Measurements from ENCODE around the gene IL17RB. TPM values are rescaled to one million over a fixed set of nuclear protein-coding genes. Genes with fewer than 3 reads are reported as not detected.

IL17RB gene
- polyA plus RNA-seq, 1 experiment = not detected

DNA sequence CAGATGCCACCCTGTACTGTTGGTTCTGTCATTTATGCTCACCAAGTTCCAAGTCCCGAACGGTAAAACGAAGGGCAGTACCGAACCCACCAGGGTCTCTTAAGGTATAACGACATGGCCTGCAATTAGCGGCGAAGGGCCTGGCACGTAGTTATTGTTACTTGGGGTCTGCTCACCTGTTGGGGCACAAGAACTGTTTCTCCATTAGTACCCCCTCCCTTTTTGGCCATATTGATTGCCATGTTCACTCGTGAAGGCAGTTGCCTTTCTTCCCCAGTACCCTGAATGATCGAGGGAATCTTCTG, 435 bp downstream of the IL17RB start:
- no peak for TF ChIP-seq CTCF (IDR thresholded peaks at IDR 0.05; ENCODE audit: low read depth, low read length)
- Histone ChIP-seq H3K27me3 (ENCODE audit: control insufficient read depth, insufficient read depth, low read length) (peaks cover 53% of the 10 kb centered on the region), H3K27ac (ENCODE audit: low read depth, low read length) (no peak overlapping the region), H3K4me3 (ENCODE audit: low read depth, low read length) (no peak overlapping the region), H3K9me3 (ENCODE audit: control insufficient read depth, insufficient read depth, low read length) (peaks cover 3% of the 10 kb centered on the region; the same call in 1 of the 2 replicates)
- POLR2A ChIA-PET = no interaction called here
- CTCF ChIA-PET = no interaction called here
- DNase-seq (ENCODE audit: low read depth, low spot score) = no peak

- Histone ChIP-seq H3K4me3 (ENCODE audit: low read depth, low read length) (no peak overlapping the region), H3K27me3 (ENCODE audit: control insufficient read depth, insufficient read depth, low read length) (peaks cover 37% of the 10 kb centered on the region), H3K9me3 (ENCODE audit: control insufficient read depth, insufficient read depth, low read length) (peaks cover 3% of the 10 kb centered on the region; the same call in 1 of the 2 replicates), H3K27ac (ENCODE audit: low read depth, low read length) (no peak overlapping the region)
- no peak for TF ChIP-seq CTCF (IDR thresholded peaks at IDR 0.05; ENCODE audit: low read depth, low read length)
- no peak for DNase-seq (ENCODE audit: low read depth, low spot score)
- POLR2A ChIA-PET = no interaction called here
- CTCF ChIA-PET = no interaction called here
These were observed 3.5 kb downstream of the IL17RB start for GRCh38 chr3:53849916-53850315.

DNA sequence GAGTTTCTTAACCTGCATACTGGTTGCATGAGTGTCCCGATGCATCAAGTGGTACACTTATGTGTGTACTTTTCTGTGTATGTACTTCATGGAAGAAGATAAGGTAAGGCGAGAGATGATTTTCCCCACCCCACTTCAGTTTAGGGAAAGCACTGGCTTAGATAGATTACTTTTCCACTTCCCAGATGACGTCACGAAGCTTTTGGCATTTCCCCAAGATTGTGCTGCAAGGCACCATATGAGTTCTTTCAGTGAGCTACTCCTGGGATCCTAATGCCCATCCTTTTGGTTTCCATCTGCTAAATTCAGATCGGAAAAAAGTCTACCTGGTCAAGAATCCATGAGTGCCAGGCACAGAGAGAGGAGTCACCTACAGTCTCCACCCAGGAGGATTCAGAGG, 4.5 kb downstream of the IL17RB start:
- peaks cover 28% of the 10 kb centered on the region for H3K27me3 ChIP-seq (ENCODE audit: control insufficient read depth, insufficient read depth, low read length)
- no peak for TF ChIP-seq CTCF (IDR thresholded peaks at IDR 0.05; ENCODE audit: low read depth, low read length)
- DNase-seq (ENCODE audit: low read depth, low spot score) = peak; percentile 24
- ChIA-PET POLR2A (no interaction called here), CTCF (no interaction called here)
- no peak overlapping the region for H3K27ac ChIP-seq (ENCODE audit: low read depth, low read length)
- peaks cover 3% of the 10 kb centered on the region; the same call in 1 of the 2 replicates for H3K9me3 ChIP-seq (ENCODE audit: control insufficient read depth, insufficient read depth, low read length)
- no peak overlapping the region for H3K4me3 ChIP-seq (ENCODE audit: low read depth, low read length)

DNA sequence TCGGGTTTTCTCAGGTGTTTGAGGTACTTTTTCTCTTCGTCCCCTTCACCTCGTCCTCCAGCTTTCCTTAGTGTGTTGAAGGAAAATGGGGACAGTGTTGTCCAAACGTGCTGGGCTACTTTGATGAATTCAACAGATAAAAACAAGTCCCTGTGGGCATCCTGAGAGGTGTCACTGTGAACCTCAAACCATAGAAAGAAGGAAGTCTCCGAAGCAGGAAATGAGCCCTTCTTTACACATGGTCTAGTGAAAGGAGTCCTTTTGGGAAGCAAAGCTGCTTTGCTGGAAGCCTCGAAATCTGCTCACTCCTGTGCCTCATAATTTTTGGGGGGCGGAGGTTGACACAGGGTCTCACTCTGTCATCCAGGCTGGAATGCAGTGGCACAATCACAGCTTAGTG, 10.6 kb downstream of the IL17RB start:
- DNase-seq (ENCODE audit: low read depth, low spot score) = no peak
- Histone ChIP-seq H3K4me3 (ENCODE audit: low read depth, low read length) (no peak overlapping the region), H3K9me3 (ENCODE audit: control insufficient read depth, insufficient read depth, low read length) (no peaks in the 10 kb centered on the region), H3K27ac (ENCODE audit: low read depth, low read length) (no peak overlapping the region), H3K27me3 (ENCODE audit: control insufficient read depth, insufficient read depth, low read length) (no peaks in the 10 kb centered on the region)
- ChIA-PET CTCF (interaction anchor here (1.3 kb wide), 1 partner anchor 12 kb away, joined by 3 read pairs; no protein-coding TSS in a partner anchor), POLR2A (no interaction called here)
- no peak for TF ChIP-seq CTCF (IDR thresholded peaks at IDR 0.05; ENCODE audit: low read depth, low read length)

- ChIA-PET POLR2A (no interaction called here), CTCF (interaction anchor here (0.5 kb wide), 1 partner anchor 85 kb away, joined by 7 read pairs; no protein-coding TSS in a partner anchor)
- no peak for TF ChIP-seq CTCF (IDR thresholded peaks at IDR 0.05; ENCODE audit: low read depth, low read length)
- H3K4me3 ChIP-seq (ENCODE audit: low read depth, low read length) = no peak overlapping the region
- H3K9me3 ChIP-seq (ENCODE audit: control insufficient read depth, insufficient read depth, low read length) = no peaks in the 10 kb centered on the region
- H3K27ac ChIP-seq (ENCODE audit: low read depth, low read length) = no peak overlapping the region
- no peaks in the 10 kb centered on the region for H3K27me3 ChIP-seq (ENCODE audit: control insufficient read depth, insufficient read depth, low read length)
- no peak for DNase-seq (ENCODE audit: low read depth, low spot score)
These were observed 11.9 kb downstream of the IL17RB start for GRCh38 chr3:53858096-53858741.
